Keratinocyte (primary cell): Measurements from ENCODE around the gene CD14. TPM values are rescaled to one million over a fixed set of nuclear protein-coding genes. Genes with fewer than 3 reads are reported as not detected.

Source experiments
- DNase-seq: peaks from one replicate; pipeline ENCODE4 v3.0.0-alpha.2; 2011; ENCODE audit warnings: low read depth, missing footprints, low spot score
- FAIRE-seq: peaks from 2 replicates; lab custom pipeline; 2011; peaks lifted over from hg19 to GRCh38; lab: Jason Lieb, UNC
- H2AFZ ChIP-seq: 2 replicates; pipeline ENCODE4 v1.6.0; 2012; ENCODE audit warnings: low read length, control low read depth, inconsistent platforms; ENCODE audit not compliant: control insufficient read depth
- H3K27ac ChIP-seq: 2 replicates; pipeline ENCODE4 v1.5.1; 2011; ENCODE audit warnings: low read length; ENCODE audit not compliant: control insufficient read depth, insufficient read depth
- H3K27me3 ChIP-seq: 3 replicates; pipeline ENCODE4 v1.6.0; 2011; ENCODE audit warnings: low read length; ENCODE audit not compliant: control insufficient read depth, insufficient read depth; ENCODE audit errors: extremely low read depth
- H3K36me3 ChIP-seq, 2 experiments: 2 replicates in 1 of 2; 3 replicates in 1 of 2; pipeline ENCODE4 v1.5.1; 2011; ENCODE audit warnings: low read length in 2 of 2, mild to moderate bottlenecking in 1 of 2; ENCODE audit not compliant: control insufficient read depth in 2 of 2, insufficient read depth in 2 of 2; ENCODE audit errors: extremely low read depth in 1 of 2
- H3K4me1 ChIP-seq: 3 replicates; pipeline ENCODE4 v1.5.1; 2011; ENCODE audit warnings: low read length; ENCODE audit not compliant: control insufficient read depth, insufficient read depth; ENCODE audit errors: extremely low read depth
- H3K4me2 ChIP-seq: 3 replicates; pipeline ENCODE4 v1.6.0; 2011; ENCODE audit warnings: low read depth, low read length; ENCODE audit not compliant: control insufficient read depth, insufficient read depth; ENCODE audit errors: extremely low read depth
- H3K4me3 ChIP-seq, 3 experiments: fragments of 200-600 bp in 1 of 3; sonication (generic) in 1 of 3; 2 replicates in 2 of 3; 3 replicates in 1 of 3; pipeline ENCODE4 v1.5.1; 2011 to 2016; ENCODE audit warnings: low read length in 3 of 3, mild to moderate bottlenecking in 3 of 3, control low read depth in 2 of 3, inconsistent platforms in 1 of 3, low read depth in 1 of 3, mixed read lengths in 1 of 3, mixed run types in 1 of 3, moderate library complexity in 1 of 3; ENCODE audit not compliant: control insufficient read depth in 2 of 3, insufficient read depth in 2 of 3; ENCODE audit errors: extremely low read depth in 1 of 3
- H3K79me2 ChIP-seq: 2 replicates; pipeline ENCODE4 v1.6.0; 2012; ENCODE audit warnings: low read length; ENCODE audit not compliant: control insufficient read depth, insufficient read depth
- H3K9ac ChIP-seq: 3 replicates; pipeline ENCODE4 v1.6.0; 2011; ENCODE audit warnings: low read length; ENCODE audit not compliant: control insufficient read depth, insufficient read depth; ENCODE audit errors: extremely low read depth
- H3K9me1 ChIP-seq: 3 replicates; pipeline ENCODE4 v1.6.0; 2011; ENCODE audit warnings: low read length; ENCODE audit not compliant: control insufficient read depth, insufficient read depth; ENCODE audit errors: extremely low read depth
- H3K9me3 ChIP-seq: 2 replicates; pipeline ENCODE4 v1.5.1; 2012; ENCODE audit warnings: low read depth, low read length; ENCODE audit not compliant: control insufficient read depth
- H4K20me1 ChIP-seq: 3 replicates; pipeline ENCODE4 v1.6.0; 2011; ENCODE audit warnings: low read length; ENCODE audit not compliant: control insufficient read depth, insufficient read depth; ENCODE audit errors: extremely low read depth
- CTCF ChIP-seq, 3 experiments: IDR thresholded peaks in 1 of 3; conservative IDR thresholded peaks in 1 of 3; optimal IDR thresholded peaks in 1 of 3; 2 replicates in 2 of 3; 3 replicates in 1 of 3; pipeline versions ENCODE3 to v1.5.1; 2011; ENCODE audit warnings: low read length in 3 of 3, mild to moderate bottlenecking in 3 of 3, moderate library complexity in 2 of 3, control low read depth in 1 of 3, inconsistent platforms in 1 of 3; ENCODE audit not compliant: insufficient read depth in 2 of 3; ENCODE audit errors: extremely low read depth in 1 of 3
- EZH2 ChIP-seq: IDR thresholded peaks from one replicate; pipeline ENCODE4 v1.6.1; 2012; ENCODE audit warnings: inconsistent platforms, mild to moderate bottlenecking, low read length, moderate library complexity
- dilution Hi-C: fragments of 300-500 bp; cut with MboI; formaldehyde crosslinking; loops from one replicate; pipeline ENCODE4 v1.7.0; 2020; ENCODE audit warnings: low sequenced_read_pairs; ENCODE audit not compliant: extremely low pct_ligation_motif_present
- polyA plus RNA-seq, 5 experiments: library from polyadenylated mRNA; depleted of rRNA in 3 of 5; stranded (reverse) in 3 of 5; stranded (forward) in 1 of 5; unstranded in 1 of 5; fragments of >200 nt; gene quantifications; 1 replicate in 1 of 5; 2 replicates in 3 of 5; 3 replicates in 1 of 5; pipeline versions ENCODE4 v1.2.1 to v1.2.3, GENCODE V29; 2011 to 2012; ENCODE audit warnings: missing spikeins in 2 of 5, low read depth in 1 of 5, low replicate concordance in 1 of 5

CD14 gene
- polyA plus RNA-seq, 1 donor (not counting 4 experiments of a cell fraction or from before 2014, with no cell fraction given), result 0.18 TPM

GRCh38 chr5:140588311-140589070 is 44.5 kb downstream of the CD14 start:
- FAIRE-seq (peak; percentile 39), DNase-seq (no peak)
- Histone ChIP-seq H3K4me2 (no peak overlapping the region), H3K36me3 (no peaks in the 10 kb centered on the region), H3K79me2 (no peaks in the 10 kb centered on the region), H3K4me1 (peaks cover 21% of the 10 kb centered on the region), H4K20me1 (no peaks in the 10 kb centered on the region), H3K9me3 (no peaks in the 10 kb centered on the region), H3K4me3 (no peak overlapping the region), H3K27me3 (no peaks in the 10 kb centered on the region), H2AFZ (no peak overlapping the region), H3K9me1 (no peaks in the 10 kb centered on the region), H3K9ac (no peak overlapping the region), H3K27ac (no peak overlapping the region)
- dilution Hi-C loops, result no loop called here
- TF ChIP-seq EZH2 (no peak), CTCF (optimal IDR thresholded peaks at IDR 0.05 in 1 of 3, IDR thresholded peaks at IDR 0.05 in 1 of 3, conservative IDR thresholded peaks at IDR 0.05 in 1 of 3; ENCODE audit: extremely low read depth in 1 of 3, insufficient read depth in 2 of 3, low read length in 3 of 3) (no peak)

- TF ChIP-seq CTCF (optimal IDR thresholded peaks at IDR 0.05 in 1 of 3, IDR thresholded peaks at IDR 0.05 in 1 of 3, conservative IDR thresholded peaks at IDR 0.05 in 1 of 3; ENCODE audit: extremely low read depth in 1 of 3, insufficient read depth in 2 of 3, low read length in 3 of 3) (no peak), EZH2 (no peak)
- Histone ChIP-seq H3K36me3 (no peaks in the 10 kb centered on the region), H4K20me1 (no peaks in the 10 kb centered on the region), H3K27me3 (no peaks in the 10 kb centered on the region), H3K9me3 (no peaks in the 10 kb centered on the region), H3K79me2 (no peaks in the 10 kb centered on the region), H3K27ac (no peak overlapping the region), H3K4me3 (no peak overlapping the region), H3K9ac (no peak overlapping the region), H3K4me2 (no peak overlapping the region), H2AFZ (no peak overlapping the region), H3K4me1 (peaks cover 21% of the 10 kb centered on the region), H3K9me1 (no peaks in the 10 kb centered on the region)
- DNase-seq, result no peak
- dilution Hi-C loops, result no loop called here
- no peak for FAIRE-seq
Measured at GRCh38 chr5:140587495-140587894, 45.5 kb downstream of the CD14 start.

Other genes with a start within 250 kb of the CD14 start
- gene ANKHD1, start 231.3 kb downstream of the CD14 start, polyA plus RNA-seq, result 39.5 to 65.9 TPM (median 54.3 TPM) in 3 replicates
- gene EIF4EBP3, start 85.5 kb downstream of the CD14 start, polyA plus RNA-seq, result 4.9 to 7.7 TPM (median 5.2 TPM) in 3 replicates
- 19.3 to 48.3 TPM (median 32.4 TPM) in 3 replicates for gene SRA1, start 75.7 kb downstream of the CD14 start, polyA plus RNA-seq
- gene APBB3, start 68.6 kb downstream of the CD14 start, polyA plus RNA-seq, result 6.7 to 12.4 TPM (median 7.1 TPM) in 3 replicates
- gene SLC35A4, start 68.3 kb downstream of the CD14 start, polyA plus RNA-seq, result 63.1 to 95.7 TPM (median 63.5 TPM) in 3 replicates
- gene TMCO6, start 6.3 kb upstream of the CD14 start, polyA plus RNA-seq, result 7.6 to 9.2 TPM (median 7.9 TPM) in 3 replicates
- gene NDUFA2, start 14.5 kb upstream of the CD14 start, polyA plus RNA-seq, result 65.6 to 143 TPM (median 101 TPM) in 3 replicates
- gene IK, start 14.7 kb upstream of the CD14 start, polyA plus RNA-seq, result 76.4 to 119 TPM (median 118 TPM) in 3 replicates
- gene WDR55, start 31.7 kb upstream of the CD14 start, polyA plus RNA-seq, result 21.6 to 29.3 TPM (median 22.1 TPM) in 3 replicates
- 0.22 to 0.48 TPM (median 0.23 TPM) in 3 replicates for gene DND1, start 40.4 kb upstream of the CD14 start, polyA plus RNA-seq
- gene HARS1, start 58.2 kb upstream of the CD14 start, polyA plus RNA-seq, result 72.0 to 115 TPM (median 87.8 TPM) in 3 replicates
- gene HARS2, start 58.3 kb upstream of the CD14 start, polyA plus RNA-seq, result 36.8 to 44.5 TPM (median 40.3 TPM) in 3 replicates
- 47.1 to 75.0 TPM (median 49.2 TPM) in 3 replicates for gene ZMAT2, start 67.3 kb upstream of the CD14 start, polyA plus RNA-seq
- gene PCDHA1, start 153.0 kb upstream of the CD14 start, polyA plus RNA-seq, result 0.03 to 0.07 TPM (median 0.06 TPM) in 3 replicates
- gene PCDHA2, start 161.7 kb upstream of the CD14 start, polyA plus RNA-seq, result 0.01 TPM in 1 of 3 replicates, not detected in the others
- 0.01 to 0.02 TPM in 2 of 3 replicates, not detected in the other for gene PCDHA3, start 167.9 kb upstream of the CD14 start, polyA plus RNA-seq
- gene PCDHA4, start 173.9 kb upstream of the CD14 start, polyA plus RNA-seq, result 0.01 to 0.15 TPM (median 0.07 TPM) in 3 replicates
- 0.01 TPM in 1 of 3 replicates, not detected in the others for gene PCDHA5, start 188.4 kb upstream of the CD14 start, polyA plus RNA-seq
- 0.03 to 0.14 TPM (median 0.04 TPM) in 3 replicates for gene PCDHA6, start 194.8 kb upstream of the CD14 start, polyA plus RNA-seq
- gene PCDHA7, start 201.1 kb upstream of the CD14 start, polyA plus RNA-seq, result 0.02 to 0.05 TPM (median 0.04 TPM) in 3 replicates
- not detected in 3 replicates for gene PCDHA8, start 208.0 kb upstream of the CD14 start, polyA plus RNA-seq
- gene PCDHA9, start 215.2 kb upstream of the CD14 start, polyA plus RNA-seq, result 0.01 TPM in 1 of 3 replicates, not detected in the others
- 0.03 to 0.06 TPM (median 0.05 TPM) in 3 replicates for gene PCDHA10, start 222.7 kb upstream of the CD14 start, polyA plus RNA-seq
- 0.12 to 0.28 TPM in 2 of 3 replicates, not detected in the other for gene PCDHA11, start 235.8 kb upstream of the CD14 start, polyA plus RNA-seq
- 0.04 to 0.40 TPM (median 0.07 TPM) in 3 replicates for gene PCDHA12, start 242.1 kb upstream of the CD14 start, polyA plus RNA-seq
- gene PCDHA13, start 248.9 kb upstream of the CD14 start, polyA plus RNA-seq, result 0.04 to 0.12 TPM in 2 of 3 replicates, not detected in the other